Neutrophil (primary cell): ENCODE measurements around the gene MAP2K7.

Source experiments
- H3K27ac ChIP-seq: fragments of 200-600 bp; sonication (generic); 2 replicates; pipeline ENCODE4 v1.5.1; 2016; ENCODE audit warnings: mild to moderate bottlenecking, moderate library complexity
- H3K27me3 ChIP-seq: fragments of 200-600 bp; sonication (generic); 2 replicates; pipeline ENCODE4 v1.6.0; 2016; ENCODE audit warnings: mild to moderate bottlenecking
- H3K36me3 ChIP-seq: fragments of 200-600 bp; sonication (generic); 2 replicates; pipeline ENCODE4 v1.5.1; 2017
- H3K4me1 ChIP-seq, 2 experiments: fragments of 200-600 bp in 1 of 2; sonication (generic) in 1 of 2; 1 replicate in 1 of 2; 2 replicates in 1 of 2; pipeline versions ENCODE4 v1.5.1 to v1.6.1; 2013 to 2016; ENCODE audit warnings: low read depth in 1 of 2, low read length in 1 of 2, mild to moderate bottlenecking in 1 of 2, moderate library complexity in 1 of 2; ENCODE audit not compliant: control insufficient read depth in 1 of 2, insufficient read depth in 1 of 2
- H3K4me3 ChIP-seq, 2 experiments: fragments of 200-600 bp in 1 of 2; sonication (generic) in 1 of 2; 1 replicate in 1 of 2; 2 replicates in 1 of 2; pipeline ENCODE4 v1.5.1; 2013 to 2016; ENCODE audit warnings: low read depth in 1 of 2, low read length in 1 of 2, mild to moderate bottlenecking in 1 of 2, moderate library complexity in 1 of 2
- H3K9me3 ChIP-seq: fragments of 200-600 bp; sonication (generic); 2 replicates; pipeline ENCODE4 v1.5.1; 2016
- TF ChIP-seq, protein P1 (sequence below): fragments of 200-600 bp; sonication (generic); IDR thresholded peaks from 2 replicates; pipeline ENCODE4 v1.5.1; 2016; ENCODE audit warnings: antibody characterized with exemption

The MAP2K7 gene

DNA sequence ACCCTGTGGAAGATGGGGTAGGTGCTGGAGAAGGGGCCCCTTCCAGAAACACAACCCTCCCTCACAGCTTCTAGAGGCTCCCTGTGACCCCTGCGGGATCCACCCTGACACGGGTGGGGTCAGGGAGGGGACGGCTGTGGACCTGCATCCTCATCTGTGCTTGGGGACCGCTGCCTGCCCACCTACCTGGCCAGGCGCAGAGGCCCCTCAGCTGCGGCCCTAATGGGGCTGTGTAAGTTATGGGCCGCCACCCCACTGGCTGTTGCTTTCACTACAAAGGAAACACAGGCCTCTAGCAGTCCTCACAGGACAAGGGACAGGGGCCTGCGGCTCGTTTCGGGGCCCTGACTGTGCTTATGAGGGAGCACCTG, 29.2 kb downstream of the MAP2K7 start:
- no peaks in the 10 kb centered on the region for H3K4me1 ChIP-seq
- no peaks in the 10 kb centered on the region for H3K9me3 ChIP-seq
- H3K27ac ChIP-seq: no peak overlapping the region
- H3K27me3 ChIP-seq: no peaks in the 10 kb centered on the region
- no peak overlapping the region for H3K4me3 ChIP-seq
- H3K36me3 ChIP-seq: peaks cover 71% of the 10 kb centered on the region
- TF ChIP-seq, protein P1, sequence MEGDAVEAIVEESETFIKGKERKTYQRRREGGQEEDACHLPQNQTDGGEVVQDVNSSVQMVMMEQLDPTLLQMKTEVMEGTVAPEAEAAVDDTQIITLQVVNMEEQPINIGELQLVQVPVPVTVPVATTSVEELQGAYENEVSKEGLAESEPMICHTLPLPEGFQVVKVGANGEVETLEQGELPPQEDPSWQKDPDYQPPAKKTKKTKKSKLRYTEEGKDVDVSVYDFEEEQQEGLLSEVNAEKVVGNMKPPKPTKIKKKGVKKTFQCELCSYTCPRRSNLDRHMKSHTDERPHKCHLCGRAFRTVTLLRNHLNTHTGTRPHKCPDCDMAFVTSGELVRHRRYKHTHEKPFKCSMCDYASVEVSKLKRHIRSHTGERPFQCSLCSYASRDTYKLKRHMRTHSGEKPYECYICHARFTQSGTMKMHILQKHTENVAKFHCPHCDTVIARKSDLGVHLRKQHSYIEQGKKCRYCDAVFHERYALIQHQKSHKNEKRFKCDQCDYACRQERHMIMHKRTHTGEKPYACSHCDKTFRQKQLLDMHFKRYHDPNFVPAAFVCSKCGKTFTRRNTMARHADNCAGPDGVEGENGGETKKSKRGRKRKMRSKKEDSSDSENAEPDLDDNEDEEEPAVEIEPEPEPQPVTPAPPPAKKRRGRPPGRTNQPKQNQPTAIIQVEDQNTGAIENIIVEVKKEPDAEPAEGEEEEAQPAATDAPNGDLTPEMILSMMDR: no peak

DNA sequence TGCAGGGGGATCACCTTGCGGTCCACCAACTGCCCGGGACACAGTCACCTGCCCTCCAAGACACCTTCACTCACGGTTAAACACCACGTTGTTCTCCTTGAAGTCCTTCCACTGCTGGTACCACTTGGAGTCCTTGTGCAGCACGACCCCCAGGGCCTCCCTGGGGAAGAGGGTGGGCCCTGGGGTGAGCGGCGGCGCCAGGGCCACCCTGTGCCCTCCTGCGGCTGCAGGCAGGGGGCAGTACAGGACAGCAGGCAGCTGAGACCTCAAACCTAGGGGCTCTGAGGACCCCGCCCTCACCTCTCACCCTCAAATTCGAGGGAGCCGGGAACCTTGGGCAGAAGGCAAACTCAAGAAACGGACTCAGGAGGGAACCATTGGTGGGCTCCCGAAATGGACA, 29.7 kb downstream of the MAP2K7 start:
- Histone ChIP-seq H3K36me3 (peaks cover 71% of the 10 kb centered on the region), H3K9me3 (no peaks in the 10 kb centered on the region), H3K4me3 (no peak overlapping the region), H3K27me3 (no peaks in the 10 kb centered on the region), H3K4me1 (no peaks in the 10 kb centered on the region), H3K27ac (no peak overlapping the region)
- TF ChIP-seq, protein P1: no peak

DNA sequence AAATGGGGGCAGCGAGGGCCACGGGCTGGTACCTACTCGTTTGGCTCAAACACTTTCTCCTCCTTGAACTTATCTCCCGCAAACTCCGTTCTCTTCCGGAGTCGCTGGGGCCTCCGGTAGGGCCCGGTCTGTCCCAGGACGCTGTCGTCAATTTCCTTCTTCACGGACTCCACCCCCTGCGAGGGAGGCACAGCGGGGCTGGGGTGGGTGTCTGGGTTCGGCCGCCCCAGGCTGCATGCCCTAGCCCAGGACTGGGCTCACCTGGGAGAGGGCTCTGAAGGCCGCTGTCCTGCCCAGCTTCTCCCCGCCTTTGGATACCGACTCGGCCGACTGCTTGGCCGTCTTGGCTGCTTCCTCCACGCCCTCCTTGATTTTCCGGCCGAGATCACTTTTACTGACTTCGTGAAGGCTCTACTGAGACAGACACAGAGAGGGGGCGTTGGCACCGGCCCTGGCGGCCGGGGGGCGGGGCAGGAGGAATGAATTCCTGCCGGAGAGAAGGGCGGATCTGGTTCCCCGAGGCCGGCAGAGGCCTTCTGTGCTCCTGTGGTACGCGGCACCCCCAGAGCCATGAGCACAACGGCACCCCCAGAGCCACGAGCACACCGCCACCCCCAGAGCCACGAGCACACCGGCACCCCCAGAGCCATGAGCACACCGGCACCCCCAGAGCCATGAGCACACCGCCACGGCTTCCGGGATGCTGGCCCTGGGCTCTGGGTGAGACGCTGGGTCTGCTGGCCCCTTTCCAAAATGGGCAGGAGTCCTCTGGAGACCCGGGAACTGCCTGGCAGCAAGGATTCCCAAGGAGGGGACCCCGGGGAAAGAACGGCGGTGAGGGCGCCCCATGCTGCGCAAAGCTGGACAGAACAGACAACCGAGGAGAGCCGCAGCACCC, 30.4 kb downstream of the MAP2K7 start:
- Histone ChIP-seq H3K4me3 (no peak overlapping the region), H3K27ac (no peak overlapping the region), H3K36me3 (peaks cover 71% of the 10 kb centered on the region), H3K9me3 (no peaks in the 10 kb centered on the region), H3K27me3 (no peaks in the 10 kb centered on the region), H3K4me1 (no peaks in the 10 kb centered on the region)
- TF ChIP-seq, protein P1: no peak

DNA sequence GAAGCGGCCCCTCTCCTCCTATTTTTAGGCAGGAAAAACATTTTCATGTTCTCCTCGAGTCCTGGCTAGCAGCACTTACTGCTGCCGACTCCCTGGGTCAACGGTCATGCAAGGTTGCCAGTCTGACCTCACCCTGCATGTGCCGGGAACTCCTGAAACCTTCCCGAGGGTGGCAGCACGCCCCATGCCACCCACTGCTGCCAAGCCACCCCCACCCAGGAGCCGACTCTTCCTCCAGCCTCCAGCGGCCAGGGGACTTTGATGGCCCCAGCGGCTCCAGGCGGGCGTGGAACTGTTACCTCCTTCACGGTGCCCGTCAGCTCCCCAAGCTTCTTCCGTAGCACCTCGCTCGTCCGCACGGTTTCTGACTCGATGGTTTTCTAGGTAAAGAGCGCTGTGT, 31.1 kb downstream of the MAP2K7 start:
- TF ChIP-seq, protein P1: no peak
- peaks cover 71% of the 10 kb centered on the region for H3K36me3 ChIP-seq

DNA sequence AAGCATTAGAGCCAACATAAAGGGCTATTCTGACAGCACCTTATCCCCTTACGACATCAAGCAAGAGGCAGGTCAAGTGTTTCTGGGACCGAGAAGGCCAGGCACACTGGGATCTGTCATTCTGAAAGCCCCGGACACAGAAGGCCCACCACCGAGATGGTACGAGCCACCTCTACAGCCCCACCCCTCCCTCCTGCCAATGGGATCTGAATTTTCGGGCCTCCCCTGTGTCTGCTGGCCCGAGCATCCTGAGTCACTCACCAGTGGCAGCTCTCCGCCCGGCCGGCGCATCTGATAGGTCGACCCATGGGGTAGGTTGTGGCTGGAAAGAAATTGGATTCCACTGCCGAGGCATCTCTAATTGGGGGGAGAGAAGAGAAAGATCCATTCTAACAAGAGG, 37.2 kb downstream of the MAP2K7 start:
- TF ChIP-seq, protein P1: no peak
- Histone ChIP-seq H3K4me1 (peaks cover 17 to 23% of the 10 kb centered on the region in 2 experiments), H3K27me3 (no peaks in the 10 kb centered on the region), H3K36me3 (peaks cover 18% of the 10 kb centered on the region), H3K9me3 (no peaks in the 10 kb centered on the region), H3K27ac (no peak overlapping the region), H3K4me3 (no peak overlapping the region)

More for the DNA sequence above, 31.1 kb downstream of the MAP2K7 start:
- Histone ChIP-seq H3K4me3 (no peak overlapping the region), H3K9me3 (no peaks in the 10 kb centered on the region), H3K27me3 (no peaks in the 10 kb centered on the region), H3K27ac (no peak overlapping the region), H3K4me1 (no peaks in the 10 kb centered on the region)
